ENCODE results near the gene SIK3. TPM values are rescaled to one million over a fixed set of nuclear protein-coding genes. Genes with fewer than 3 reads are reported as not detected.

The SIK3 gene
- total RNA-seq, 1 experiment from 2014 or later, result 31.4 TPM

- Mint-ChIP-seq H3K4me3 (no peak overlapping the region), H3K36me3 (ENCODE audit: insufficient read depth in 1 of 3, low read depth in 3 of 3) (no peaks in the 10 kb centered on the region), H3K9me3 (no peaks in the 10 kb centered on the region), H3K4me1 (peaks cover 20 to 26% of the 10 kb centered on the region in 2 experiments), H3K27me3 (ENCODE audit: low read depth) (no peaks in the 10 kb centered on the region), H3K27ac (peak overlapping the region; percentile 55 to 89 (median 68); a peak in 4 of 7 replicates)
- no peak overlapping the region for H4K8ac ChIP-seq (replicated peaks; ENCODE audit: insufficient read length, low read depth, low read length)
- no peaks in the 10 kb centered on the region for H3K9me3 ChIP-seq (ENCODE audit: control insufficient read depth, low read depth, low read length)
- no peak overlapping the region for H3K56ac ChIP-seq (ENCODE audit: insufficient read length, low read depth, low read length)
- DNase-seq, result no peak
- H2AK5ac ChIP-seq (ENCODE audit: insufficient read length, low read length), result no peak overlapping the region
- H2BK5ac ChIP-seq (ENCODE audit: insufficient read length, low read length), result no peak overlapping the region
- H2BK120ac ChIP-seq (ENCODE audit: low read depth, low read length, poor library complexity, severe bottlenecking), result no peak overlapping the region
- H3K79me1 ChIP-seq (ENCODE audit: insufficient read depth, low read depth, low read length, poor library complexity, severe bottlenecking), result no peaks in the 10 kb centered on the region
- no CpG with 5 or more reads among the region's 2 CpGs for WGBS (ENCODE audit: extremely low coverage, insufficient read length, low lambda C conversion rate)
- H4K20me1 ChIP-seq (ENCODE audit: control insufficient read depth, insufficient read depth, insufficient read length), result no peaks in the 10 kb centered on the region
- peaks cover 3% of the 10 kb centered on the region for H3K4me1 ChIP-seq (ENCODE audit: insufficient read depth, low read length)
- H3K23ac ChIP-seq (ENCODE audit: insufficient read length, low read depth, low read length), result no peak overlapping the region
- no peak overlapping the region for H3K9ac ChIP-seq (ENCODE audit: extremely low read depth, insufficient read length, low read length)
- H2BK15ac ChIP-seq (ENCODE audit: low read depth, low read length), result no peak overlapping the region
- no peaks in the 10 kb centered on the region for H3K27me3 ChIP-seq (ENCODE audit: insufficient read depth, low read length)
- no peak overlapping the region for H3K27ac ChIP-seq (ENCODE audit: insufficient read length, low read depth, low read length)
- no peak overlapping the region for H2BK12ac ChIP-seq (ENCODE audit: insufficient read length, low read depth, low read length)
- no peaks in the 10 kb centered on the region; the same call in 1 of the 2 replicates for H3K79me2 ChIP-seq (ENCODE audit: insufficient read depth, low read length)
- H4K5ac ChIP-seq (ENCODE audit: insufficient read length, low read depth, low read length), result no peak overlapping the region
- no peak overlapping the region for H3K4ac ChIP-seq (ENCODE audit: low read depth, low read length)
- H3K23me2 ChIP-seq (ENCODE audit: insufficient read length, low read depth, low read length, poor library complexity, severe bottlenecking), result no peaks in the 10 kb centered on the region
- TF ChIP-seq CTCF (conservative IDR thresholded peaks at IDR 0.05), result no peak
- H2BK20ac ChIP-seq (ENCODE audit: low read depth, low read length, poor library complexity, severe bottlenecking), result no peak overlapping the region
- no peak overlapping the region for H3K18ac ChIP-seq (ENCODE audit: insufficient read length, low read depth, low read length)
- H3K4me2 ChIP-seq (ENCODE audit: insufficient read depth, insufficient read length, low read length), result no peak overlapping the region
- no peak overlapping the region for H3K14ac ChIP-seq (ENCODE audit: insufficient read depth, low read length)
- H3T11ph ChIP-seq (ENCODE audit: low read length), result no peak overlapping the region
- no peak overlapping the region for H2AFZ ChIP-seq (ENCODE audit: low read length)
- no peak overlapping the region for H4K91ac ChIP-seq (ENCODE audit: insufficient read length, low read depth, low read length)
Observed at GRCh38 chr11:116969694-116970093, 128.5 kb downstream of the SIK3 start.
